GM19372 (cell line): Measurements from ENCODE around the gene GRM8.
A peak's percentile ranks its signal among the peaks of the same experiment; 100 is the strongest.

ENCODE experiments used
- ATAC-seq: cut with Tn5 transposase; IDR thresholded peaks from one replicate; pipeline ENCODE4 v1.9.1; 2021; ENCODE audit warnings: mild to moderate bottlenecking, low read depth, moderate library complexity; ENCODE audit not compliant: unreplicated experiment

The GRM8 gene

DNA sequence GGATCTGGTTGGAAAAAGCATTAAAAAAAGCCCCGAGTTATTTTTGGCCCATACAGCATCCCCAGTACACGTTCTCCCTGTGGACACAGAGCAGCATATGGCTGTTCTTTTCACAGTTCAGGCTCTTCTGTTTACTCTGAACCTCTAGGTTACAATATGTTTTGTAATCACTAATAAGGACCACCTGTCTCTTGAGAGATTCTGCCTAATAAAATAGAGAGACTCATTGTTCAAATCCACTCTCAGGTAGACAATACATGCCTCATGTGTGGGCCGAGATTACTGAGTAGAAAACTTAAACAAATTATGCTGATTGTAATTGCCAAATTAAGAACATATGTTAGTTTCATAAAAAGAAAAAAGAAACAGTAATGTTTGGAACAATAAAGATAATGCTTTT is 647.7 kb downstream of the GRM8 start:
- no peak for ATAC-seq

DNA sequence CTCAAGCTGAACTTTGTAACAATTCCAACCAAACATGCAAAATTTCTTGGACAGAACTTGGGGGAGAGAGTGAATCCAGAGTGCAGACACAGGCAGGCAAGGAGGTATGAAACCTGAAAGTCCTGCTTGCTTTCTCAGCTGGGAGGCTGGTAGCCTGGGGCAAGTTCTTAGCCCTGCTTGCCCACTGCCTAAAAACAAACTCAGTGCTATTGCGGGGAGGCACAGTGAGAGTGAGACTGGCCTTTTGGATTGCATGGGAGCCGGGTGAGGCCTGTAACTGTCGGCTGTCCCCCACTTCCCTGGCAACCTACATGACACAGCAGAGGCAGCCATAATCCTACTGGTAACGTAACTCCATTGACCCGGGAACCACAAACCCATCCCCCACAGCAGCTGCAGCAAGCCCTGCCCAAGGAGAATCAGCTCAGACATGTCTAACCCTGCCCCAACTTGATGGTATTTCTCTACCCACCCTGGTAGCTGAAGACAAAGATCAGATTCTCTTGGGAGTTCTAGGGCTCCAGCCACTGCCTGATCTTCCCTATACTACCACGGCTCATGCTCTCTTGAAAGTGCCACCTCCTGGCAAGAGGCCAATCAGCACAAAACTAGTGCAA is 663.6 kb downstream of the GRM8 start:
- ATAC-seq: no peak

DNA sequence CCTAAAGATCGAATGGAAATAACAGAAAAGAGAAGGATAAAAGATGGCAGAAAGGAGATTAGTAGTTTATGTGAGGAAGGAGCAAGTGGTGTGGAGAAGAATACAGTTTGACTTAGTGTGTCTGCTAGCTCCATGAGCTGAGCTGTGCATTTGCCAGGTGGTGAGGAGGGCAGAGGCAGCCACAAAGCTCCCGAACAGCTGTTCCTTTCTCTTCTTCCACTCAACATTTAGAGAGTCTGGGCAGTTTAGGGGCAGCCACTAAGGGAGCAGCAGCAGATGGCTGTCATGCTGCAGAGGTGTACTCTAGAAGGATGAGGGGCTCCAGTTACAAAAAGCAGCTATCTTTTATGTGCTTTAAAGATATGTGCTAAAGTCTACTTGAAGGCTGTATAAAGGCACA is 674.4 kb downstream of the GRM8 start:
- ATAC-seq: no peak

DNA sequence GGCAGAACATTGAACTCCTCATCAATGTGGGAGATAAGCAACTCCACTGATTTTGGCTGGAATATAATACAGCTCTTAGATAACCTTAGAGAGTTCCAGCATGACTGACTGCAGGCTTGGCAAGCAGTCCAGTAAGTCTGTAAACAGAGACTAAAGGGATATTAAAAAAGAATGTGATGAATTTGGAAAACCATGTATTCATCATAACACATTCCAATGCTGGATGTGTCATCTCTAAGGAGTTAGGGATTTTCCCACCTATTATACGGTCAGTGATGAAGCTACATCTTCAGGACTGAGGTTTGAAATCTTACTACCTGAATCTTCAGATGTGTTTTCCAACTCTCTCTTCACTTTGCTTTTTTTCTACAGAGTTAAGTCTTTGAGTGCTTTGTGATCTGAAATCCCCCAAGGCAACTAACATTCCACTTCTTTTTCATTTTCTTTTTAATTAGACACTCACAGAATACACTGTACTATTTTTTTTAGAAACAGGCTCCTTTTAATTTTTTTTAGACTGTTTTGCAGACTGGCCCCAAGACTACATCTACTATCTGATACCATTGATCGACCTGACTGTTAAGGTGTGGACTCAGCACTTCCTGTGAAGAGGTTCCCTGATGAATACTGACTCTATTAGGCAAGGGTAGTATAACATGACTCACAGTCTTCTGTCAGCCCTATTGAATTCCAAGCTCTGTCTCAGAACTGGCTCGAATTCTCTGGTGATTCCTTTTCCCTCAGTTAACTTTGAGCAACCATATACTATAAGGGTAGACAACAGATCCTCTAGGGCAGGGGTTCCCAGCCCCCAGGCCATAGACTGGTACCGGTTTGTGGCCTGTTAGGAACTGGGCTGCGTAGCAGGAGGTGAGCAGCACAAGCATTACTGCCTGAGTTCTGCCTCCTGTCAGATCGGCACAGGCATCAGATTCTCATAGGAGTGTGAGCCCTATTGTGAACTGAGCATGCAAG is 678.2 kb downstream of the GRM8 start:
- ATAC-seq: no peak

DNA sequence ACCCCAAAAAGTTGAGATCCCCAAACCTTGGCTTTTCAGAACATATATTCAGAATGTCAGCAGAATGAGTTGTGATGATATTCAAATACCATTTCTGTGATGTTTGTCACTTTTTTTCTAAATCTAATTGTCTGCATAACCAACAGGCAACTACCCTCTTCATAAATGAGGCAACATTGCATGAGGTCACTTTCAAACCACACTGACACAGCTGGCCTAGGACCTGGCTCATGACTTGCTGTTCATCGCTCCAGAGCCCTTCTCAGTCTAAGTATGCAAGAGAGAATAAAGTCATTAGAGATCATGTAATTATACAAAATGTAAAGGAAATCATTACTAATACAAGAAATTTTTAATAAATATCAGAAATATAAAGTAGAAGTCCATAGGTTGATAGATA is 681.9 kb downstream of the GRM8 start:
- no peak for ATAC-seq

DNA sequence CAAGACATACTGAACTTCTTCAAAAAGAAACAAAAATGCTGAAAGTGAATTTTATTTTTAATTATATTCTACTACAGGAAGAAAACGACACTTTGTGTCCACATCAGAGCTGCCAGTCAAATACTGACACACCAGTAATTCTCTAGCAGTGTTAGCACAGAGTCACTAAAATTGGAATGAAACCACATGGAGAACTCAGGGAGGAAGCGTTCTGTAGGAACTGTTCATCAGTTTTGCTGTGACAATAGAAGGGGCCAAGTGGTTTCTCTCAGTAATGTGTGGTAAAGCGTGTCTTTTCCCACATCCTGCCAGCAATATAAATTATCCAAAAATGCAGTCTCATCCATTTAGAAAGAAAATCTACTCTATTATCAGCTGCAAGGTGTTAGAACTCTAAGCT is 683.3 kb downstream of the GRM8 start:
- ATAC-seq: peak; percentile 58

DNA sequence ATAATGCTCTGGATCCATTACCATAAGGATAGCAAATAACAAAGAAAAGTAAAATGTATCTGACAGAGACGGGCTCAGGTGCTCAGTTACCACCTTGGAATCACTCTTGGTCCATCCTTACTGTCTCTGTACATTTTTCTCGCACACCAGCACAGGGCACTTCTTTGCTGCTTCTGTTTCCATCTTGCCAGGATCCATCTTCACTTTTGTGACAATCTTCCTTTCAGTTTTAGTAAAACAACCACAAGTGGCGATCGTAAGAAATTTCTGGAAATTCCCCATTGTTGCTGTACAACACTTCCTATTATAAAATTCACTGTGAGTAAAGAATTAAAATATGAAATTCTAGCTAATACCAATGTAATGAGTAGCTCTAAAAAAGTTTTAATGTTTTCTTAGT is 695.5 kb downstream of the GRM8 start:
- no peak for ATAC-seq

DNA sequence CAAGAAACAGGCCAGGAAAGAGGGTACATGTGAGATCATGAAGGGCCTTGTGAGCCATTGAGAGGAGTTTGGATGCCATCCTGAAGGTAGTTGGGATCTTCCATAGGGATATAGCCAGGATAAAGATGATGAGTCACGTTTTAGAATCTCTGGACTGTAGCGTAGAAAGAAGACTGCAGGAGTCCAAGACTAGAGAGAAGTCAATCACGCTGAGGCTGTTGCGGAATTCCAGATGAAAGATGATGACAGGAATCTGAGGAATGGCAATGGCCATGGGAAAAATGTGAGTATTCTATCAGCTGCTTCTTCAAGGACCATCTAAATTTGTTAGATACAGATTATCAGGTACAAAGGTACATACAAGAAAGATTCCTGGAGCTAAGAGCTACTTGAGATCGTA is 711.3 kb downstream of the GRM8 start:
- ATAC-seq: no peak

DNA sequence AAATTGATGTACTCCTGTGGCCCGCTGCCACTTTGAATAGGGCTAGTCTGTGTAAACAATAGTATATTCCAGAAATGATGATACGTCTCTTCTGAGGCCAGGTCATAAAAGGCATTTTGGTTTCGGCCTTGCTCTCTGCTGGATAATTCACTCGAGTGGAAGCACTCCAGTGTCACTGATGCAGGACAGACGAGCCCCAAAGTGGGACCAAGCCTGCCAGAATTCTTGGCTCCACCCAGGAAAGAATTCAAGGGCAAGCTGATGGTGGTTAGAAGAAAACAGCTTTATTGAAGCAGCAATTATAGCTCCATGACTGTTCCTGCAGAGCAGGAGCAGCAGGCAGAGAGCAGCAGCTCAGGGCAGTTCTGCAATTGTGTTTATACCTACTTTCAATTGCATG is 717.6 kb downstream of the GRM8 start:
- no peak for ATAC-seq

DNA sequence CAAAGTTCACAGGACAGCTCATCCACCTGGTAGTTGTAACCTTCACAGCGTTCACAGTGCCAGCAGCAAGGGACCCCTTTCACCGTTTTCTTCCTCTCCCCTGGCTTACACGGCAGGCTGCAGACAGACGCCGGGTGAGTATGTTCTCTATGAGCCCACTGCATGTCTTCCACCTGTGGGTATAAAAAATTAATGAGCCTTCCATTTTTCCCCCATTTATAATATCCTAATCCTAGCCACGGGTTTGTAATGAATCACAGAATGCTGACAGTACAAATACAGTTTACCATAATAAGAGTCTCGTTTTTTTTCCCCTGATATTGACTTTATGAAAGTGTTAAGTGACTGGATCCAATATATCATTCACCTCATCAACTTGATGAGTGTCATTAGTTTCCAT is 719.0 kb downstream of the GRM8 start:
- ATAC-seq: no peak

DNA sequence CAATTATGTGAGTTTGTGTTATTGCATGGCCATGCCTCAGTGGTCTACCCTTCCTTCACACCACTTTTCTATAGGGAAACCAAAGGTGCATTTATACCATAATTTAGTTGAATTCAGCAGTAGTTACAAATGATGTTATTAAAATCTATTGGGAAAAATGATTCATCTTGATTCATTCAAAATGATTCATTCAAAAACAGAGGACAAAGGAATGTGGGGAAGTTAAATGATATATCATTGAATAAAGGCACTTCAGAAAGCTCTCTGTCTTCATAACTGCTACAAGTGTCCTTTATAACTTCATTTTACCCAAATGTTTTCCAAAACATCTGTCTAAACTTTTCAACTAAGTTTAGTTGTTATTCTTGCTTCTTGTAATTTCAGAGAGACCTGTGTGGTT is 722.9 kb downstream of the GRM8 start:
- ATAC-seq: no peak

DNA sequence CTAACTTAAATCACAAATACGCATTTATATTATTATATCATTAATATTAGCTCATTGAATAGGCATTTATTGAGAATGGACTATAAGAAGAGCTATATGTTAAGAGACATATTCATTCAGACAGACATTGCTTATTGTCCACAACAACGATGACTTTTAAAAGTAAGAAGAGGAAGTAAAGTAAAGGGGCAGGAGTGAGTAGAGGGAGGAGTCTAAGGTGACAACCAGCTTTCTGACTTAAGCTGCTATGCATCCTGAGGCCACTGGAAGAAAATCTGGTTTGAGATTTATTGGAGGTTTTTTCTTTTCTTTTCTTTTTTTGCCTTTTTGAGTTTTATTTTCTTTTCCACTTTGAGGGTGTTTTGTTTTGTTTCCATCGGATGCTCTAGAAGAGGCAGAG is 723.5 kb downstream of the GRM8 start:
- no peak for ATAC-seq

DNA sequence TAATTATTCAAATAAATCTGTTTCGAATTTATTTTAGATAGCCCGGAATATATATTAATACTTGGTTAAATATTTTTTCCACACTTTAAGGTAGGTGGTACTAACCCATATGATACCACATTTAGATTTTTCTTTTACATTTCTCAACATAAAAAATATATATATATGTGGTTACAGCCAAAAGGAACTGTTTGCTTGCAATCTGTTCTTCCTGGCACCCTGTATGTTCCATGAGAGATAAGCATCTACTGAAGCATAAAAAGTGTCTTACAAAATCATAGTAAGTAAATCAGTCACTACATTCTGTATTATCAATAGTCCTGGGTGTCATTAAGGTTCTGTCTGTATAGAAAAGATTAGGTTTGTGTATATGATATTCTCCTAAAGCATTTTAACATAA is 726.8 kb downstream of the GRM8 start:
- ATAC-seq: no peak

DNA sequence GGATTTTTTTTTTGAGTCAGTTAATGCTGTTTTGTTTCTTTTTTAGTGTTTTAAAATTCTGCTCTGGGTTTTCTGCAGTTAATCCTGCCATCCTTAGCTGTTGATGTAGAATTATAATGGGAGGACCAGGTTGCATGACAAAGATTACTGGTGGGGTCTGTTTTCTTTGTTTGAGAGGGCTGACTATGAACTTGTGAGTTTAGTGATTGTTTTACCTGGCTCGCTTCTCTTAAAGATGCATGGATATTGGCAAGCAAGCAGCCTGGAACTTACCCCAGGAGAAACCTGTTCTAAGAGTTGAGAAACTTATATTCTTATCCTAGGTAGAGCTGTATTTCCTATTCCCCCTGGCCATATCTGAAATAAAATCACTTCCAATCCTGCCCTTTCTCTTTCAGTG is 727.8 kb downstream of the GRM8 start:
- no peak for ATAC-seq

DNA sequence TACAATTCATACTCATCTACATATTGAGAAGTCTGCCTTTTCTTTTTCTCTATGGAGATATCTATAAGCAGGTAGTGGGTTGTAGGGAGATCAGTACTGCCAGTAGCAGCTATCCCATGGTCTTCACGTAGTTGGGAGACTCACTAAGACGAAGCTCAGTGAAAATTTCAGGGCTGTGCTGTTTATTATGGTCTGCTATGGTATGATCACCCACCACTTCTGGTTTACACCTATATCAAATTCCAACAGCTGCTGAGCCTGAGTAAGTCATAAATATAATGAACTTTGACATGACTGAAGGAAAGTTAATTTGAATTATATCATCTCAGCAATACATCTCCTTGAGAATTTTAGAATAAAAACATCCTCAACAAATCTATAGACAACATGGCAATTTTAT is 741.7 kb downstream of the GRM8 start:
- no peak for ATAC-seq

DNA sequence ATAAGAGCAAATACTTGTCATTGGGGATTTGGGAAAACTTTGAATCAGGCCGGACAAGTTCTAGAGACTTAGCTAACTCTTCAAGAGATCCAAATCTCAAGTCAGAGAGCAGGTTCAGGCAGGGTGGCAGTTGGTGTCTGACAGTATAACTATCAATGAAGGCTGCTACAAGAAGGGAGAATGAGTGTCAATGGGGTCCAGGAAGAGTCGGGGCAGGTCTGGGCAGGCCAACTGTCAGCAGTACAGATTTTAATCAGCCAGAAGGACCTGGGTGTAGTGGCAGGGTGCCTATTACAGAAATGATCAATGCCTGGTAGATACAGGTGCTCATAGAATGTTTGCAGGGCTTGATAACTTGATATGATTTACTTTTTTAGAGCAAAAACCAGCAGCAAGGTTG is 751.1 kb downstream of the GRM8 start:
- ATAC-seq: no peak

DNA sequence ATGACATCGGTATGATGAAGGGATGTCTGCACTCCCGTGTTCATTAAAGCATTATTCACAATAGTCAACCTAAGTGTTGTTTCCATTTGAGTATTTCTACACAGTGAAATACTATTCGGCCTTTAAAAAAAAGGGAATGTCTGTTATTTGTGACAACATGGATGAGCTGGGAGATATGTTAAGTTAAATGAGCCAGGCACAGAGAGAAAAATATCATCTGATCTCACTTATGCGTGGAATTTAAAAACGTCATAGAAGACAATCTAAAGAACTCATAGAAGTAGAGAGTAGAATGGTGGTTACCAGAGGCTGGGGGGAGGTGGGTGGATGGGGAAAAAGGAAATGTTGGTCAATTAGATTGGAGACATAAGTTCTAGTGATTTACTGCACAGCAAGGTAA is 753.3 kb downstream of the GRM8 start:
- no peak for ATAC-seq

DNA sequence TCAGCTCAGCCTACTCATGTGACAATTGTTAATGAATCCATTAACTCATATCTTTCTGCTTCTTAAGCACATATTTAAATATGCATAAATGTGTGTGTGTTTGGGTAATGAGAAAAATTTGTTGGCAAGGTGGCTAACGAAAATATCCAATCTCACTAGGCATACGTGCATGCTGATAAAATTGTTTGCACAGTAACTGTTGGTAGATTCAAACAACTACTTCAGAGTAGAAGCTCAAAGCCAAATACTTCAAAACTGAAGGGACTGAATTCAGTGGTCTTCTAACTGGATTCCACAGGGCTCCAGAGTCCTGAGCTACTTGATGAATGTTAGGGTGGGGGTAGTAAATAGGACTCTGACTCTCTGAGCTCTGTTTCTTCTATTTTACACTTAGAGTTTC is 757.0 kb downstream of the GRM8 start:
- no peak for ATAC-seq

DNA sequence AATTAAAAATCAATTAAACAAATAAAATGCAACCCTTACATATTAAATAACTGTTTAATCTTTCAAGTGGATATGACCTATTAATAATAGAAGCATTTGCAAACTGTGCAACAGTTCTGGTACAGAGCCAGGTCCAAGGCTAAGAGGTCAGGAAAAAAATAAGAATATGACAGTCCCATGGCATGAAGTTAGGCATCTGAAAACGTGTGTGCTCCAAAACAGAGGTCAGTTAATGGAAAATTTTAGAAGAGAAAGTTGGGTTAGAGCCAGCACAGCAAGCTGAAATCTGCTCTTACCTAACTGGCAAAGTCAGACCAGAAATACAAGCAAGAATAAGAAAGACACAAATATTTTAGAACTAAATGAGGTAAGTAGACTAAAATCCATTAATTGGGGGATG is 757.7 kb downstream of the GRM8 start:
- no peak for ATAC-seq

DNA sequence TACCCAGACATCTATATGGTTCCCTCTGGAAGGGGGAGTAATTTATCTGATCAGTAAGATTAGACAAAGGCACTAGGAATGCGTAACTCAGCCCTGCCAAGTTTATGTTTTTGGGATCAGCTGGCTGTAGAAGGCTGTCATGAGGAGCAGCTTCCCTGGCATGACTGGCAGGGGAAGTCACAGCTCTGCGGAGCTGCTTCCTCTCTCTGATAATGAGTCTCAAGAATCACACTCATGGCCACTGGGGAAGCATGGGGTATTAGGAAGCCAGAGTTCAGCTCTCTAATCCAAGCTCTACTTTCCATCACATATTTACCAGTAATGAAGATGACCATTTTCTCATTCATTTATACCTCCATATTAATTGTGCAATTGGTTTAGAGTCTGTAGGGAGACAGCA is 758.9 kb downstream of the GRM8 start:
- ATAC-seq: no peak

DNA sequence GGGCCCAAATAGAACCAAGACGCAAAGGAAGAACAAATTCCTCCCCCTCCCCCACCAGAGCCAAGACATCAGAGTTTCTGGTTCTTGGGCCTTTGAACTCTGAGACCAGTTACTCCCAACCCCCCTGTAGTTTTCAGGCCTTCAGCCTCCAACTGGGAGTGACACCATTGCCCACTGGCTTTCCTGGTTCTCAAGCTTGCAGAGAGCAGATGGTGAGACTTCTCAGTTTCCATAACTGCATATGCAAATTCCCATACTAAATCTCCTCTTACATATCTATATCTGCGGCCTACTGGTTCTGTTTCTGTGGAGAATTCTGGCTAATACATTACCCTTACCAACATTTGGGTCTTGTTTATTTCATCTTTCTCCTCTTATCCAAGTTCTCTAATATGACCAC is 762.9 kb downstream of the GRM8 start:
- no peak for ATAC-seq
